ENCODE measurements around the gene MTCL1.
A peak's percentile ranks its signal among the peaks of the same experiment; 100 is the strongest.
"Not testable (repeated sequence)": the region's sequence is repeated elsewhere in the genome, so short reads cannot be mapped to it uniquely, and the experiment has no call there.

MTCL1 gene

GRCh38 chr18:8745355-8746014, 40.1 kb downstream of the MTCL1 start:
- DNase-seq, result no peak

GRCh38 chr18:8747440-8747937, 42.1 kb downstream of the MTCL1 start:
- DNase-seq, result no peak

GRCh38 chr18:8749492-8749891, 44.1 kb downstream of the MTCL1 start:
- no peak for DNase-seq

DNA sequence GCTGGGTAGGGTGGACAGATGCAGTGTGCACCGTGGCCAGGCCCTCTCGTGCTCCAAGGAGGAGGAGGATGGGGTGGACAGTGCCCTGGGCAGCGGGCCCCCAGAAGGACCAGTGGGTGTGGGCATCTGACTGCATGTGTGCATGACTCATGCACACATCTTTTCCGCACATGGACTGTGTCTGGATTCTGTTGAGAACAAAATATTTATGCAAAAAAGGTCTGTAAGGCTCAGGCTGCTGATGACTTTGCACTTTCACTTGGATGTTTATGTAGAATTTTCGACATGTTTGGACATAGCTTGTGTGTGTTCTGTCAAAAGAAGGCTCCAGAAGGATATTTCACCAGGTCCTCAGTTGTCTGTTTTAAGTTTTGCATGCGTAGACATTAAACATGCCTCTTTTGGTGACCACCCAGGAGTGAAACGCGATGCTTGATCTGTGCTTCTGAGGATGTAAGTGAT, 45.6 kb downstream of the MTCL1 start:
- DNase-seq, result no peak

DNA sequence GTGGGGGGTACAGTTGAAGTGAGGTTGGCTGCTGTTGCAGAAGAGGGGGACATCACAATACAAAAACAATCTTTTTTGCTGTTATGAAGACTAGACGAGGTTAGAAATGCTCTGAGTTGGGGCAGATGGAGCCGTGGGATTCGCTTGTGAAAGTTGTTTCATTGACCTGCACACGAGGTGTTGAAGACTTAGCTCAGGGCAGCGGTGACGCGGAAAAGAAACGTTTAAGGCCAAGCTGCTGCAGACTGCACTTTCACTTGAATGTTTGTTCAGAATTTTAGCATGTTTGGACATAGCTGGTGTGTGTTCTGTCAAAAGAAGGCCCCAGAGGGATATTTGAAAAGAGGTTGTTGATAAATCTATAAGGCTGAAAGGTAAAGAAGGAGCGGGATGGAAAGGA, 46.3 kb downstream of the MTCL1 start:
- no peak for DNase-seq

DNA sequence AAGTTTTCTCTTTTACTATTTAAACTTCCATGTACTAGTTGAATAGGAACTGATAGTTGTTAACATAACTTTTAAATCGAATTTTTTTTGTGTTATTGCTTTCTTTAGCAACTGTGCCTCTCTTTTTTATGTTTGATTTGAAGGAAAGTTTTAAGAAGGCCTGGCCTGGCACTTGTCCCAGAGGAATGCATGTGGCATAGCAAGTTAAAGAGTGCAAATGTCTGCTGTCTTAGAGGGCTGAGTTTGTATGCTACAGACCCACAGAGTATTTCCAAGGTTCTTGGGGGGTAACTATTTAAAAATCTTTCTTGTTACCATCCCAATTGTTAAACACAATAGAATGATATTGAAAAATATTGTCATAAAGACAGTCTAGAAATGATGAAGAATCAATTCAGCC, 47.0 kb downstream of the MTCL1 start:
- DNase-seq, result no peak

- no peak for DNase-seq
These were observed 49.9 kb downstream of the MTCL1 start for GRCh38 chr18:8754995-8755960.

DNA sequence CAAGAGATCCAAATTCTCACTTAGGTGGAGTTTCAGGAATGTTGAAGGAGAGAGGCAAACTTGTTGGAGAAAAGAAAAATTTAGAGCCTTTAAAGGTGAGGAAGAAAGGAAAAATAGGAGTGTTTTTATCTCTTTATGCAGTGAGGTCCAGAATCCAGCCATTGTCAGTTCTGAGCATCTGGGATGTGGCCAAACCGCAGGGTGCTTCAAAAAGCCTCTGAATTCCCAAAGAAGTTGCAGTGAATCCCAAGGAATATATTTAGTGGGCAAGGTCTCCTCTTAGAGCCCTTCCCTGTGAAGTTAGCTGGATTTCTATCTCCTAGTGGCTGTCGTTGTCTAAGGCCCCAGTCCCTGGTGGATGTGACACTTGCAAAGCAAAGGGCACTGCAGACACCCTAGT, 51.2 kb downstream of the MTCL1 start:
- DNase-seq, result no peak

DNA sequence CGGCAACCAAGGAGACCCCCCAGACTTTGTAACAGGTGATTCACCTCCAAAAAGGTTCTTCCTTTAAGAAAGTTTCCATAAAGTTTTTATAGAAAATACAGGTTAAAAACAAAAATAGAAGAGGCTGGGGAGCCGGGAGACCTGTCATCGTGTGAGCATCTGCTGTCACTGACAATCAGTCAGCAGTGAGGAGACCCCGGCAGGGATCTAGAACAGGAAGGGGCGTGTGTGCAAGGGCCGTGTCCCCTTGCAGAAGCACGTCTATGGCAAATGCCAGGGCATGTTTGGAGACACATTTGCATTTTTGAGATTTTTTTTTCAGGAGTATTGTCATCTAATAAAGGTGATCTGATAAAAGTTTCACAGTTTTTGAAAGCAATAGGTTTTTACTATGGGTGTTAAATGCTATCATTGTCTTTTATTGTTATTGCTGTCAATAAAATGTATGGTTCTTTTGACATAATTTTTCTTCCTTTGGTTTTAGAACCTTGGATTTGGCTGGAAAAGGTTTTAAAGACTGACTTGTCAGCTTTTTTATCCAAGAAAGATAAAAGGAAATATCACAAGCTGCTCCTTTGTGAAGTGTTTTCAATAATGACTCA, 52.1 kb downstream of the MTCL1 start:
- DNase-seq, result no peak

DNA sequence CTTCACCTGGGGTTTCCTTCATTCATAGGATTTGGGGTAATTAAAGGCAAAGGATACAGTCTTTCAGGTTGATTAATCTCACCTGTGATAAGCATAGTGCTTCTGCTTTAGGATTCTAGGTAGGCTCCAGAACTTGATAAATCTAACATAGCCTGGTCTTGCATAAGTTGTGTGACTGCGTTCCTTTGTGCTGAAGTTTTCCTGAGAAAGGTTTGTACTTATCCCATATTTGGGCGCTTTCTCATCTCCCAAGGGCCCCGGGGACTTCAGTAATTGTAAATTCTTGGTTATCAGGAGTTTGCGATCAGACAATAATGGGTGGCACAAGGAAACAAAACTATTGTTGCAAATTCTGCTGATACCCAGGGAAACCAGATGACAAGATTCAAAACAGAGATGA, 53.1 kb downstream of the MTCL1 start:
- no peak for DNase-seq

GRCh38 chr18:8760984-8761383, 55.6 kb downstream of the MTCL1 start:
- DNase-seq, result no peak

DNA sequence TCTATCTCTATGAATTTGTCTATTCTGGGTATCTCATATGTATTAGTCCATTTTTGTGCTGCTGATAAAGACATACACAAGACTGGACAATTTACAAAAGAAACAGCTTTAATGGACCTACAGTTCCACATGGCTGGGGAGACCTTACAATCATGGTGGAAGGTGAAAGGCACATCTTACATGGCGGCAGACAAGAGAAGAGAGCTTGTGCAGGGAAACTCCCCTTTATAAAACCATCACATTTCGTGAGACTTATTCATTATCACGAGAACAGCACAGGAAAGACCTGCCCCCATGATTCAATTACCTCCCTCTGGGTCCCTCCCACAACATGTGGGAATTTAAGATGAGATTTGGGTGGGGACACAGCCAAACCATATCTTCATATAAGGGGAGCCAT, 56.2 kb downstream of the MTCL1 start:
- DNase-seq, result not testable (repeated sequence)

DNA sequence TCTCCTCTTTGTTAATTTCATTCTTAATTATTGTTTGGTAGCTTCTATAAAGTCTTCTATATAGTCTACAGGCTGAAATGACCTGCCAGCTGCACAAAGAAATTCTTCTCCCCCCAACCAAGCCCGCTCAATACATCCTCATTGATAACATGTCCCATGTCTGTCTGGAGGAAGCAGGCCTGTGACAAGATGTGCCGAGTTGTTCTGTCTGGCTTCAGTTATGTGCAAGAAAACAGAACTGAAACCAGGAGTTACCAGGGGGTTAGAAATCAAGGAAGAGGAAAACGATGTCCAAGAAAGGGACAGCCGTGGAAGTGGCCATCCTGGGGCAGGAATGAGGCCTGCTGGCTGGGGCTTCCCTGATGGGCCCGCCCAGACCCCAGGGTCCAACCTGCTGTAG, 57.6 kb downstream of the MTCL1 start:
- DNase-seq, result no peak

DNA sequence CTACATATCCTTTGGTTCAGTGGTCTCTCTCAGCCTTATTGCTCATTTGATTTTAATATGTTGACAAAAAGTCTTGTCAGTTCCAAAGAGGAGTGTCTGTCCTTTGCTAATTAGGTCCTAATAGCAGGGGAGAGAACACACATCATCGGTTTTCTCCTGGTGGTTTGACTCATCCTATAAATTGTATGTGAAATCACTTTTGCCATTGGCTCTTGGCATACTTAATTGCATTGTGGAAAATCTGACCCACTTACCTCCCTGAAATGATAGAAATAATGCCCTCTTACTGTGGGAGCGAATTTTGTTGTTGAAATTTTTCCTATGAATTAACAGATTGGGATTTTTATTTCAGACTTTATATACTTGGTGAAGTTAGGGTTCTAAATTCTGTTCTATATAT, 58.3 kb downstream of the MTCL1 start:
- DNase-seq, result no peak

- DNase-seq, result no peak
These were observed 60.6 kb downstream of the MTCL1 start for GRCh38 chr18:8765783-8766463.

- DNase-seq, result no peak
These were observed 61.4 kb downstream of the MTCL1 start for GRCh38 chr18:8766559-8767293.

DNA sequence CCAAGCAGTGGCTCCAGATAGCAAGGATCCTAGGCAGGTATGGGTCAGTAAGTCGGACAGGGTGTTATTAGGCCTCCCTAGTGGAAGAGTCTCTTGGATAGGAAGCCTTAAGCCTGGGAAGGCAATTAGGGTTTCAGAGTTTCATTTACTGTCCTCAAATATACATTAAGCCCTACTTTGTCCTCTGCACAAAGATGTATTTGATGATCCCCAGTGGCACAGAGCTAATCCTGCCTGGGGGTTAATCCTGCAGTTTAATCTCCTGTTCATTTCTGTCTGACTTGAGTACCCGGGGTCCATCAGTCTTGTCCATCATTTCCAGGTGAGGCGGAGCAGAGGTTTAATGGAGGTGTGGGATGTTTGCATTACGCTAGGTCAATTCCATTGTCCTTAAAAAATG, 62.0 kb downstream of the MTCL1 start:
- DNase-seq, result no peak

DNA sequence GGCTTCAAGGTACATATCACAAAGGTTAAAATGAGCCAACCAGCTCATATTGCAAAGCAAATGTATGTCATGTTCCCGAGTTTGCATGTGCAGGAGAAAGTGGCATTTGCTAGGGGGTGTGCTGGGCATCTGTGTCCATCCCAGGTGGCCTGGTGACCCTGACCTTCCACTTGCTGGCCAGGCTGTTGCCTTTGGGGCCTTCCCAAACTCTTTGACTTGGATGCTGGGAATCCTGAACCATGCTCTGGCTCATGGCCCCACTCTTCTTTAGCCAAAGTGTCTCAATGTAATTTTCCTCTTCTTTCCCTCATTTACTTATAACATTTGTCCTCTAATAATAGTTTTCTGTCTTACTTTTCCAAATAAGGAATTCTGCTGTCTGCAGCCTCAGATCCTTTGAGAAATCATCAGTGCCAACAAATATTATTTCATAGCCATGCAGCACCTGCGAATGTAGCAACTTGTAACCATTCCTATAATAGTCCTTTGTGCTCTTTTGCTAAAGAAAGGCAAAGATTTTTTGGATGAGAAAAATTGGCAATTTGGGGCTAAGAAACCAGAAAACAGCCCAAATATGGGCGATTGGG, 64.2 kb downstream of the MTCL1 start:
- no peak for DNase-seq

DNA sequence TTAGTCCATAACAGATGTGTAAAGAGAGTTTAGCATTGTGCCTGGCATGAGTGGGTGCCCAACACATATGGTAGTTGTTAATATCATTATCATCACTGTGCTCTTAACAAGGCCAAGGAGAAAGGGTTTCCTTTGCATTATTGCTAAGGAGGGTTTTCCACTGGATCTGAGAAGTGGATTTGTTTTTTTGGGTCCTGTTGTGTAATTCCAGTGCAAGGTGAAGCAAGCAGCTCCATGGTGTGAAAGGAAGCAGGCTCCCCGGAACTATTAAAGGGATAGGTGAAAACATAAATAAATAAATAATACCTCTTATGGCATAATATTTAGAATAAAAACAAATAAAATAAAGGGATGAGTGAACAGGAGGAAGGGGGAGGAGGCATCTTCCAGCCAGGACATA, 65.3 kb downstream of the MTCL1 start:
- no peak for DNase-seq

GRCh38 chr18:8771930-8772329, 66.6 kb downstream of the MTCL1 start:
- peak; percentile 11 for DNase-seq

DNA sequence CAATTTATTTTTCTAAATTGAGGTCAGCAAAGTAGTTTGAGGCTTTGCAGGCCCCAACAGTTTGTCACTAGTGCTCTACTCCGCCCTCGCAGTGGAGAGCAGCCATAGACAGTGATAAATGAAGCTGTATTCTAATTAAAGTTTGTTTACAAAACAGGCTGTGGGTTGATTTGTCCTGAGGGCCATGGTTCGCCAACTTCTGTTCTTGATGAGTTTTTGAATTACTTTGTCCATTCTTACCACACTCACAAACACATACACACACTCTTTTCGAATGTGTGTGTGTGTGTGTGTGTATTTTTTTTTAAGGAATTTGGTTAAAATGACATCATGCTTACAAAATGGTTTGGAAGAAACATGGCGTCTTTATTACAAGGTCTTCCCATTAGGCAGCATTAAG, 68.6 kb downstream of the MTCL1 start:
- no peak for DNase-seq

Measured in NCI-H1092 treated with DMSO at 0.1 percent for 48 hours (cell line).